Adrenal gland (tissue), 12 donors: ENCODE measurements around the gene EPHB1. TPM values are rescaled to one million over a fixed set of nuclear protein-coding genes. Genes with fewer than 3 reads are reported as not detected.

Experiments
- DNase-seq, 7 donors: peaks; one replicate each; pipeline ENCODE4 v3.0.0-alpha.2; 2019 to 2020
- H3K27ac ChIP-seq, 5 donors: fragments of 200-600 bp; sonication (generic) in 4 of 5; 1 replicate in 3 of 5; 2 replicates in 2 of 5; pipeline versions ENCODE4 v1.5.1 to v1.8.0; 2016 to 2020; ENCODE audit warnings: mild to moderate bottlenecking in 1 of 5
- H3K27me3 ChIP-seq: fragments of 200-600 bp; 2 replicates; pipeline ENCODE4 v1.8.0; 2021
- H3K36me3 ChIP-seq, 2 donors: fragments of 200-600 bp; replicated peaks in 1 of 2; 1 replicate in 1 of 2; 2 replicates in 1 of 2; pipeline versions ENCODE4 v1.5.1 to v1.8.0; 2018 to 2022
- H3K4me1 ChIP-seq, 2 donors: fragments of 200-600 bp; replicated peaks in 1 of 2; 1 replicate in 1 of 2; 2 replicates in 1 of 2; pipeline versions ENCODE4 v1.5.1 to v1.8.0; 2018 to 2021
- H3K4me3 ChIP-seq, 4 donors: fragments of 200-600 bp; sonication (generic) in 3 of 4; one replicate each; pipeline ENCODE4 v1.5.1; 2016 to 2018
- H3K9me3 ChIP-seq, 3 donors: fragments of 200-600 bp; sonication (generic) in 1 of 3; replicated peaks in 1 of 3; 1 replicate in 2 of 3; 2 replicates in 1 of 3; pipeline versions ENCODE4 v1.5.1 to v1.8.0; 2016 to 2021
- CTCF ChIP-seq, 6 experiments: fragments of 450-650 bp in 4 of 6; fragments of 200-600 bp in 2 of 6; sonication (generic) in 1 of 6; IDR thresholded peaks; 1 replicate in 5 of 6; 2 replicates in 1 of 6; pipeline versions ENCODE4 v1.5.1 to v1.8.0; 2016 to 2021; ENCODE audit warnings: antibody characterized with exemption in 6 of 6, mild to moderate bottlenecking in 2 of 6, moderate library complexity in 1 of 6
- POLR2A ChIP-seq, 2 donors: fragments of 450-650 bp; IDR thresholded peaks; one replicate each; pipeline ENCODE4 v1.6.1; 2017; ENCODE audit warnings: antibody characterized with exemption in 2 of 2, mild to moderate bottlenecking in 2 of 2, moderate library complexity in 1 of 2
- WGBS, 4 donors: extraction: QIAGEN DNeasy Blood & Tissue Kit in 2 of 4; methylation state at CpG; one replicate each; pipeline versions ENCODE4 v1.1.5 to v1.1.7; 2013 to 2017; 5-methylcytosine and 5-hydroxymethylcytosine counted together
- intact Hi-C, 2 donors: fragments of 100-400 bp; cut with DNase I; formaldehyde crosslinking; loops; one replicate each; pipeline versions ENCODE4 v1.14.1 to v1.15.0; 2022 to 2023
- polyA plus RNA-seq, 3 donors: library from polyadenylated mRNA; stranded (reverse); fragments of 200-250 nt in 2 of 3; fragments of 350-450 nt in 1 of 3; fragmentation: Illumina TruSeq in 1 of 3; extraction: RNeasy Lipid Tissue Mini Kit (QIAGEN cat#74804) in 1 of 3; gene quantifications; one replicate each; pipeline ENCODE4 v1.2.3, GENCODE V29; 2013 to 2014
- small RNA-seq, 2 donors: library from RNA; depleted of rRNA; stranded (forward); fragments of <200 nt; gene quantifications; one replicate each; pipeline ENCODE3, GENCODE V24; 2016
- total RNA-seq, 9 donors: library from RNA; depleted of rRNA in 4 of 9; stranded (reverse); fragments of >200 nt in 4 of 9; fragments of 120-200 nt in 1 of 9; fragmentation: NEBNext Ultra II Directional in 1 of 9; extraction: Animal tissue kit (Norgen Biotek cat#: 25700) in 1 of 9; gene quantifications; one replicate each; pipeline versions ENCODE4 v1.1.0 to v1.2.4, GENCODE V29; 2013 to 2023
- donor health status: healthy with polysubstance abuse.
- donor health status: Bipolar disorder and iron deficiency.
- donor health status: DM: yes; HTN: yes; CAD: no.
- donor health status: DM: no; HTN: no; CAD: no.
- donor health status: DM: no; HTN: no; CAD: no.
- donor health status: DM: yes; HTN: yes; CAD: no.

EPHB1 gene
- total and polyA plus RNA-seq, 12 donors = 0.10 to 3.4 (median 0.98) TPM

GRCh38 chr3:135292162-135292561 lies 497.1 kb downstream of the EPHB1 start:
- TF ChIP-seq POLR2A (IDR thresholded peaks at IDR 0.05) (no peak), CTCF (IDR thresholded peaks at IDR 0.05) (no peak)
- no peaks in the 10 kb centered on the region for H3K27me3 ChIP-seq
- DNase-seq = no peak
- H3K4me1 ChIP-seq = no peaks in the 10 kb centered on the region
- intact Hi-C loops = no loop called here
- H3K4me3 ChIP-seq = no peak overlapping the region
- H3K27ac ChIP-seq = no peak overlapping the region
- WGBS, 4 donors = 65 to 77% (median 73%) methylated on average over 1 of the region's 1 CpG
- H3K9me3 ChIP-seq = no peaks in the 10 kb centered on the region
- H3K36me3 ChIP-seq = no peaks in the 10 kb centered on the region

GRCh38 chr3:135301670-135302069 lies 506.6 kb downstream of the EPHB1 start:
- Histone ChIP-seq H3K4me1 (no peaks in the 10 kb centered on the region), H3K27ac (no peak overlapping the region), H3K4me3 (no peak overlapping the region), H3K9me3 (no peaks in the 10 kb centered on the region), H3K27me3 (no peaks in the 10 kb centered on the region), H3K36me3 (no peaks in the 10 kb centered on the region)
- DNase-seq = no peak
- intact Hi-C loops = no loop called here
- WGBS, 4 donors = 86 to 97% (median 90%) methylated on average over 2 of the region's 2 CpGs
- TF ChIP-seq POLR2A (IDR thresholded peaks at IDR 0.05) (no peak), CTCF (IDR thresholded peaks at IDR 0.05) (no peak)

- H3K4me1 ChIP-seq = no peaks in the 10 kb centered on the region
- TF ChIP-seq POLR2A (IDR thresholded peaks at IDR 0.05) = no peak
- TF ChIP-seq CTCF (IDR thresholded peaks at IDR 0.05) = no peak
- no peaks in the 10 kb centered on the region for H3K9me3 ChIP-seq
- intact Hi-C loops = no loop called here
- DNase-seq = no peak
- no peaks in the 10 kb centered on the region for H3K36me3 ChIP-seq
- no peak overlapping the region for H3K27ac ChIP-seq
- 59 to 87% (median 68%) methylated on average over 1 of the region's 1 CpG for WGBS, 4 donors
- no peak overlapping the region for H3K4me3 ChIP-seq
- no peaks in the 10 kb centered on the region for H3K27me3 ChIP-seq
These were observed 509.3 kb downstream of the EPHB1 start for GRCh38 chr3:135304378-135304777.

Small RNAs within 50 kb of the gene (small RNA-seq; reads per million reads assigned to genes)
- gene RNA5SP141 (0.36 to 0.50 reads per million in 2 donors), gene RNU6-1174P (0 reads per million in 2 donors)

Other genes starting within 250 kb of the EPHB1 start
- 10 to 100 TPM in 4 of 9 donors, 1 to 10 TPM in 5; 1.3 to 21.1 (median 9.4) TPM for gene KY, start 144.2 kb upstream of the EPHB1 start, total RNA-seq
- gene KY, start 144.2 kb upstream of the EPHB1 start, polyA plus RNA-seq = 1 to 10 TPM; 1.9 to 3.7 (median 1.9) TPM